ENCODE measurements around the gene AMFR. TPM values are rescaled to one million over a fixed set of nuclear protein-coding genes. Genes with fewer than 3 reads are reported as not detected.

The AMFR gene
- total and polyA plus RNA-seq, 2 of the 13 experiments (the other 11 are each of a cell fraction or from before 2014, with no cell fraction given), result 52.9 to 108 TPM

GRCh38 chr16:56382459-56382858 is 42.9 kb downstream of the AMFR start (continued):
- peak; percentile 13 to 73; a peak in 1 of 4 replicates for TF ChIP-seq EP300 (IDR thresholded peaks at IDR 0.05; ENCODE audit: low read depth in 2 of 2, low read length in 2 of 2)
- TF ChIP-seq EP300 (CRISPR knock-in tag; IDR thresholded peaks at IDR 0.05; ENCODE audit: borderline replicate concordance), result no peak
- TF ChIP-seq GTF3A (CRISPR knock-in tag; conservative IDR thresholded peaks at IDR 0.05), result no peak
- TF ChIP-seq YY1 (IDR thresholded peaks at IDR 0.05; ENCODE audit: insufficient read depth, insufficient replicate concordance, low read depth, low read length), result no peak
- TF ChIP-seq ZNF337 (CRISPR knock-in tag; IDR thresholded peaks at IDR 0.05; ENCODE audit: borderline replicate concordance, low read depth), result no peak
- TF ChIP-seq NCOR1 (IDR thresholded peaks at IDR 0.05; ENCODE audit: borderline replicate concordance, low read length), result peak; percentile 88
- no peak for TF ChIP-seq ZFP36L2 (CRISPR knock-in tag; IDR thresholded peaks at IDR 0.05)
- TF ChIP-seq TP53 (CRISPR knock-in tag; conservative IDR thresholded peaks at IDR 0.05), result no peak
- peak; percentile 65 for TF ChIP-seq SAP130 (CRISPR knock-in tag; IDR thresholded peaks at IDR 0.05; ENCODE audit: low read depth)
- TF ChIP-seq SOX13 (IDR thresholded peaks at IDR 0.05), result no peak
- TF ChIP-seq SOX13 (CRISPR knock-in tag; conservative IDR thresholded peaks at IDR 0.05 in 1 of 2, IDR thresholded peaks at IDR 0.05 in 1 of 2), result peak in 1 of 2 experiments; percentile 38; a peak in 1 of 4 replicates
- TF ChIP-seq FOXA3 (CRISPR knock-in tag; IDR thresholded peaks at IDR 0.05), result peak; percentile 45; the same call in 1 of the 2 replicates
- TF ChIP-seq E2F5 (CRISPR knock-in tag; conservative IDR thresholded peaks at IDR 0.05), result no peak
- TF ChIP-seq RFXAP (CRISPR knock-in tag; IDR thresholded peaks at IDR 0.05; ENCODE audit: borderline replicate concordance), result 0 out of 2 replicates have a peak, but pooled peaks have one; percentile 30
- 0 out of 2 replicates have a peak, but pooled peaks have one; percentile 26 for TF ChIP-seq HDAC2 (CRISPR knock-in tag; IDR thresholded peaks at IDR 0.05)
- peak; percentile 13; the same call in 1 of the 2 replicates for TF ChIP-seq HMG20A (CRISPR knock-in tag; IDR thresholded peaks at IDR 0.05; ENCODE audit: borderline replicate concordance)
- no peak for TF ChIP-seq KLF12 (CRISPR knock-in tag; IDR thresholded peaks at IDR 0.05; ENCODE audit: borderline replicate concordance)
- TF ChIP-seq DMAP1 (CRISPR knock-in tag; IDR thresholded peaks at IDR 0.05), result peak; percentile 49; the same call in 1 of the 2 replicates
- TF ChIP-seq ZKSCAN1 (IDR thresholded peaks at IDR 0.05; ENCODE audit: low read length), result no peak
- TF ChIP-seq RCOR2 (CRISPR knock-in tag; IDR thresholded peaks at IDR 0.05), result no peak
- TF ChIP-seq ZNF788 (CRISPR knock-in tag; IDR thresholded peaks at IDR 0.05; ENCODE audit: borderline replicate concordance), result no peak
- no peak for TF ChIP-seq IRF1 (CRISPR knock-in tag; IDR thresholded peaks at IDR 0.05; ENCODE audit: low read depth)
- no peak for TF ChIP-seq ZNF780A (CRISPR knock-in tag; IDR thresholded peaks at IDR 0.05)
- peak; percentile 99 for TF ChIP-seq CEBPB (IDR thresholded peaks at IDR 0.05; ENCODE audit: borderline replicate concordance, low read depth, low read length)
- 0 out of 2 replicates have a peak, but pooled peaks have one; percentile 27 for TF ChIP-seq HMG20B (CRISPR knock-in tag; conservative IDR thresholded peaks at IDR 0.05)
- no peak for TF ChIP-seq RBAK (CRISPR knock-in tag; IDR thresholded peaks at IDR 0.05)
- no peak for TF ChIP-seq GATA4 (IDR thresholded peaks at IDR 0.05; ENCODE audit: borderline replicate concordance, low read depth)
- TF ChIP-seq ZNF382 (CRISPR knock-in tag; IDR thresholded peaks at IDR 0.05; ENCODE audit: borderline replicate concordance), result no peak
- no peak for TF ChIP-seq ZNF660 (CRISPR knock-in tag; IDR thresholded peaks at IDR 0.05; ENCODE audit: borderline replicate concordance, low read depth)
- TF ChIP-seq ZNF644 (CRISPR knock-in tag; IDR thresholded peaks at IDR 0.05; ENCODE audit: low read depth), result peak; percentile 75; the same call in 1 of the 2 replicates
- no peak for TF ChIP-seq ZNF333 (CRISPR knock-in tag; IDR thresholded peaks at IDR 0.05; ENCODE audit: borderline replicate concordance)
- TF ChIP-seq STAG1 (CRISPR knock-in tag; IDR thresholded peaks at IDR 0.05), result no peak
